ENCODE results near the gene RASGEF1B.

DNA sequence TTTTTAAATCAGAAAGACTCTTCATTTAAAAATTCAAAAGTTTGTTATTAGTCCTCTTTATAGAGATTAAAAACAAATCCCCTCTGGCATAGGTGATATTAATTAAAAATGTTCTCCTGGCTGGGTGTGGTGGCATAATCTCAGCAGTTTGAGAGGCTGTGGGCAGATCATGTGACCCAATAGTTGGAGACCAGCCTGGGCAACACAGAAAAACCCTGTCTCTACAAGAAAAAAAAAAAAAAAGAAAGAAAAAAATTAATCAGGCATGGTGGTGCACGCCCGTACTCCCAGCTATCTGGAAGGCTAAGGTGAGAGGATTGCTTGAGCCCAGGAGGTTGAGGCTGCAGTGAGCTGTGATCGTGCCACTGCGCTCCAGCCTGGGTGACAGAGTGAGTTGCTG lies 38.9 kb downstream of the RASGEF1B start:
- TF ChIP-seq, protein P1, sequence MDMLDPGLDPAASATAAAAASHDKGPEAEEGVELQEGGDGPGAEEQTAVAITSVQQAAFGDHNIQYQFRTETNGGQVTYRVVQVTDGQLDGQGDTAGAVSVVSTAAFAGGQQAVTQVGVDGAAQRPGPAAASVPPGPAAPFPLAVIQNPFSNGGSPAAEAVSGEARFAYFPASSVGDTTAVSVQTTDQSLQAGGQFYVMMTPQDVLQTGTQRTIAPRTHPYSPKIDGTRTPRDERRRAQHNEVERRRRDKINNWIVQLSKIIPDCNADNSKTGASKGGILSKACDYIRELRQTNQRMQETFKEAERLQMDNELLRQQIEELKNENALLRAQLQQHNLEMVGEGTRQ (IDR thresholded peaks at IDR 0.05; ENCODE audit: low read depth, low read length): no peak
- TF ChIP-seq RFX5 (IDR thresholded peaks at IDR 0.05; ENCODE audit: low read depth, low read length): no peak
- TF ChIP-seq, protein P2, sequence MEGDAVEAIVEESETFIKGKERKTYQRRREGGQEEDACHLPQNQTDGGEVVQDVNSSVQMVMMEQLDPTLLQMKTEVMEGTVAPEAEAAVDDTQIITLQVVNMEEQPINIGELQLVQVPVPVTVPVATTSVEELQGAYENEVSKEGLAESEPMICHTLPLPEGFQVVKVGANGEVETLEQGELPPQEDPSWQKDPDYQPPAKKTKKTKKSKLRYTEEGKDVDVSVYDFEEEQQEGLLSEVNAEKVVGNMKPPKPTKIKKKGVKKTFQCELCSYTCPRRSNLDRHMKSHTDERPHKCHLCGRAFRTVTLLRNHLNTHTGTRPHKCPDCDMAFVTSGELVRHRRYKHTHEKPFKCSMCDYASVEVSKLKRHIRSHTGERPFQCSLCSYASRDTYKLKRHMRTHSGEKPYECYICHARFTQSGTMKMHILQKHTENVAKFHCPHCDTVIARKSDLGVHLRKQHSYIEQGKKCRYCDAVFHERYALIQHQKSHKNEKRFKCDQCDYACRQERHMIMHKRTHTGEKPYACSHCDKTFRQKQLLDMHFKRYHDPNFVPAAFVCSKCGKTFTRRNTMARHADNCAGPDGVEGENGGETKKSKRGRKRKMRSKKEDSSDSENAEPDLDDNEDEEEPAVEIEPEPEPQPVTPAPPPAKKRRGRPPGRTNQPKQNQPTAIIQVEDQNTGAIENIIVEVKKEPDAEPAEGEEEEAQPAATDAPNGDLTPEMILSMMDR (conservative IDR thresholded peaks at IDR 0.05; ENCODE audit: low read depth, low read length): no peak
- TF ChIP-seq RAD21 (IDR thresholded peaks at IDR 0.05; ENCODE audit: low read length): no peak
- TF ChIP-seq POLR2A (IDR thresholded peaks at IDR 0.05; ENCODE audit: low read depth, low read length): no peak
- no peak for TF ChIP-seq MAFK (IDR thresholded peaks at IDR 0.05; ENCODE audit: low read depth, low read length)
- TF ChIP-seq CEBPB (IDR thresholded peaks at IDR 0.05; ENCODE audit: low read depth, low read length): no peak
- TF ChIP-seq, protein P3, sequence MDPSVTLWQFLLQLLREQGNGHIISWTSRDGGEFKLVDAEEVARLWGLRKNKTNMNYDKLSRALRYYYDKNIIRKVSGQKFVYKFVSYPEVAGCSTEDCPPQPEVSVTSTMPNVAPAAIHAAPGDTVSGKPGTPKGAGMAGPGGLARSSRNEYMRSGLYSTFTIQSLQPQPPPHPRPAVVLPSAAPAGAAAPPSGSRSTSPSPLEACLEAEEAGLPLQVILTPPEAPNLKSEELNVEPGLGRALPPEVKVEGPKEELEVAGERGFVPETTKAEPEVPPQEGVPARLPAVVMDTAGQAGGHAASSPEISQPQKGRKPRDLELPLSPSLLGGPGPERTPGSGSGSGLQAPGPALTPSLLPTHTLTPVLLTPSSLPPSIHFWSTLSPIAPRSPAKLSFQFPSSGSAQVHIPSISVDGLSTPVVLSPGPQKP (IDR thresholded peaks at IDR 0.05; ENCODE audit: borderline replicate concordance, low read depth, low read length): no peak
- TF ChIP-seq CHD1 (IDR thresholded peaks at IDR 0.05; ENCODE audit: low read depth, low read length): no peak
- TF ChIP-seq FOS (IDR thresholded peaks at IDR 0.05; ENCODE audit: low read depth, low read length): no peak
- TF ChIP-seq NFE2L2 (IDR thresholded peaks at IDR 0.05; ENCODE audit: low read depth, low read length): no peak
- TF ChIP-seq MXI1 (IDR thresholded peaks at IDR 0.05; ENCODE audit: borderline replicate concordance, low read depth, low read length): no peak
- TF ChIP-seq SMC3 (IDR thresholded peaks at IDR 0.05; ENCODE audit: low read depth, low read length): no peak

Measured in IMR-90 (cell line).